Panc1 (cell line): ENCODE measurements around the gene NRCAM. TPM values are rescaled to one million over a fixed set of nuclear protein-coding genes. Genes with fewer than 3 reads are reported as not detected.

Experiments
- ATAC-seq: fragments of 200-7000 bp; cut with Tn5 transposase; 2 replicates; pipeline ENCODE4 v1.9.1; 2020; ENCODE audit warnings: mild to moderate bottlenecking, moderate library complexity
- BruUV-seq: library from RNA; stranded (reverse); fragments of 400-500 nt; replicated peaks from 2 replicates; lab custom pipeline; 2021; lab: Mats Ljungman, UMichigan
- CTCF ChIA-PET: fragments of 300-600 bp; sonication (Branson Sonifier 250); formaldehyde crosslinking; loops from one replicate; lab custom pipeline; 2022; ENCODE audit warnings: antibody characterized with exemption; lab: Charles Lee
- POLR2A ChIA-PET: fragments of 300-600 bp; sonication (Branson Sonifier 250); formaldehyde crosslinking; loops from one replicate; lab custom pipeline; 2022; ENCODE audit warnings: antibody characterized with exemption; lab: Charles Lee
- DNase-seq: peaks from one replicate; pipeline ENCODE4 v3.0.0-alpha.2; 2010; ENCODE audit warnings: low read depth, low spot score
- H3K27ac ChIP-seq: 2 replicates; pipeline ENCODE4 v1.5.1; 2011; ENCODE audit warnings: mild to moderate bottlenecking, low read length, inconsistent platforms
- H3K27me3 ChIP-seq: fragments of 200-500 bp; sonication (Bioruptor generic); 2 replicates; pipeline ENCODE4 v1.6.0; 2014; ENCODE audit warnings: low read length, inconsistent platforms; ENCODE audit not compliant: control insufficient read depth, insufficient read depth
- H3K36me3 ChIP-seq: fragments of 200-500 bp; sonication (Bioruptor generic); 2 replicates; pipeline ENCODE4 v1.5.1; 2014; ENCODE audit warnings: inconsistent platforms, mild to moderate bottlenecking, low read length, moderate library complexity; ENCODE audit not compliant: control insufficient read depth, insufficient read depth
- H3K4me1 ChIP-seq: 2 replicates; pipeline ENCODE4 v1.5.1; 2011; ENCODE audit warnings: inconsistent platforms, mild to moderate bottlenecking, low read length, moderate library complexity; ENCODE audit not compliant: control insufficient read depth, insufficient read depth
- H3K4me3 ChIP-seq, 2 experiments: 2 replicates each; pipeline ENCODE4 v1.5.1; 2011 to 2012; ENCODE audit warnings: low read depth in 2 of 2, low read length in 2 of 2, mild to moderate bottlenecking in 2 of 2, inconsistent platforms in 1 of 2, moderate library complexity in 1 of 2
- H3K9me3 ChIP-seq: fragments of 200-500 bp; sonication (Bioruptor generic); 2 replicates; pipeline ENCODE4 v1.5.1; 2014; ENCODE audit warnings: low read depth, mild to moderate bottlenecking, inconsistent platforms, low read length, moderate library complexity; ENCODE audit not compliant: control insufficient read depth, insufficient read depth
- CTCF ChIP-seq: fragments of 450-650 bp; IDR thresholded peaks from 2 replicates; pipeline ENCODE4 v1.5.1; 2017; ENCODE audit warnings: mild to moderate bottlenecking
- POLR2AphosphoS5 ChIP-seq: IDR thresholded peaks from 2 replicates; pipeline ENCODE4 v1.6.1; 2012; ENCODE audit warnings: mild to moderate bottlenecking, low read depth, low read length, moderate library complexity
- REST ChIP-seq, 2 experiments: IDR thresholded peaks; 2 replicates each; pipeline ENCODE4 v1.6.1; 2011 to 2012; ENCODE audit warnings: low read depth in 2 of 2, control low read depth in 1 of 2, low read length in 1 of 2, mild to moderate bottlenecking in 1 of 2, moderate library complexity in 1 of 2; ENCODE audit not compliant: insufficient read depth in 1 of 2
- SIN3A ChIP-seq: IDR thresholded peaks from 2 replicates; pipeline ENCODE4 v1.6.1; 2012; ENCODE audit warnings: low read depth, mild to moderate bottlenecking, low read length, moderate library complexity, borderline replicate concordance; ENCODE audit not compliant: insufficient read depth
- TCF7L2 ChIP-seq: IDR thresholded peaks from 2 replicates; pipeline ENCODE4 v1.6.1; 2011; ENCODE audit warnings: mild to moderate bottlenecking, low read depth, low read length, inconsistent platforms
- in situ Hi-C: cut with HindIII; loops from 2 replicates; pipeline ENCODE4 v1.10.0; 2016; ENCODE audit warnings: low sequenced_read_pairs, low pct_unique_long_range_greater_than_20kb
- intact Hi-C: fragments of 100-400 bp; cut with micrococcal nuclease; formaldehyde crosslinking; loops from one replicate; pipeline ENCODE4 v1.10.0; 2022; ENCODE audit not compliant: unreplicated experiment
- total RNA-seq: library from RNA; stranded (reverse); gene quantifications from one replicate; pipeline ENCODE4 v1.2.1, GENCODE V29; 2021; ENCODE audit not compliant: unreplicated experiment

NRCAM gene
- total RNA-seq, 1 experiment from 2014 or later: 0.21 TPM

DNA sequence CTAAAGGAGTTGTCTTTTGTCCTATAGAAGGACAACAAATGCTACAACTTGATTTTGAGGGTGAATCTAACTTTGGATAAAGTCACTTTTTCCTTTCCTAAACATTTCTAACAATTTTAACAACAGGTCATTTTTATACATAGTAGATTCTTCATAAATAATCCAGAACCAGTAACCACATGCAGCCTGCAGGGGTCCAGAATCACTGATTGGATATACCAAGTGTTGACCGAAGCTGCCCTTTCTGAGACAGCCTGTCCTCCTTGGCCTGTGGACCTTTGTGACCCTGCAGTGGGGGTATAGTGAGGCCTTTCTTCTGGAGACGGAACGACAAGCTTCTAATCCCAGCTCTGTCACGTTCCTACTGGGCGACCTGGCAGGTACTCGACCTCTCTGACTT lies 291.3 kb downstream of the NRCAM start:
- Histone ChIP-seq H3K36me3 (no peaks in the 10 kb centered on the region), H3K9me3 (no peaks in the 10 kb centered on the region), H3K4me1 (no peaks in the 10 kb centered on the region), H3K27ac (no peak overlapping the region), H3K4me3 (no peak overlapping the region), H3K27me3 (peaks cover 9% of the 10 kb centered on the region; the same call in 1 of the 2 replicates)
- no peak for TF ChIP-seq REST (IDR thresholded peaks at IDR 0.05; ENCODE audit: insufficient read depth in 1 of 2, low read depth in 2 of 2, low read length in 1 of 2)
- no peak for TF ChIP-seq TCF7L2
- TF ChIP-seq POLR2AphosphoS5: no peak
- TF ChIP-seq SIN3A: no peak
- TF ChIP-seq CTCF: no peak
- BruUV-seq: no TSS peak
- DNase-seq: no peak
- no peak for ATAC-seq
- CTCF ChIA-PET: no interaction called here
- in situ Hi-C loops: no loop called here
- intact Hi-C loops: no loop called here
- POLR2A ChIA-PET: no interaction called here

GRCh38 chr7:108164342-108164741 lies 291.9 kb downstream of the NRCAM start:
- H3K27ac ChIP-seq: no peak overlapping the region
- BruUV-seq: no TSS peak
- TF ChIP-seq REST (IDR thresholded peaks at IDR 0.05; ENCODE audit: insufficient read depth in 1 of 2, low read depth in 2 of 2, low read length in 1 of 2) (no peak), SIN3A (no peak), CTCF (no peak), TCF7L2 (no peak), POLR2AphosphoS5 (no peak)
- no peaks in the 10 kb centered on the region for H3K4me1 ChIP-seq
- ATAC-seq (no peak), DNase-seq (no peak)
- intact Hi-C loops: no loop called here
- H3K27me3 ChIP-seq: peaks cover 7% of the 10 kb centered on the region; the same call in 1 of the 2 replicates
- no peaks in the 10 kb centered on the region for H3K36me3 ChIP-seq
- ChIA-PET POLR2A (no interaction called here), CTCF (no interaction called here)
- no peak overlapping the region for H3K4me3 ChIP-seq
- H3K9me3 ChIP-seq: no peaks in the 10 kb centered on the region
- in situ Hi-C loops: no loop called here
